Cardiac muscle cell (in vitro differentiated cells and primary cell): ENCODE results near the gene ANO1. TPM values are rescaled to one million over a fixed set of nuclear protein-coding genes. Genes with fewer than 3 reads are reported as not detected.
A peak's percentile ranks its signal among the peaks of the same experiment; 100 is the strongest.

Experiments used
- DNase-seq, 2 donors: peaks; one replicate each; pipeline versions ENCODE4 v3.0.0 to v3.0.0-alpha.2; 2010 to 2017; ENCODE audit warnings: low read depth in 1 of 2, low spot score in 1 of 2
- H3K27ac ChIP-seq: fragments of 200-600 bp; sonication (generic); 2 replicates; pipeline ENCODE4 v1.5.1; 2016
- H3K27me3 ChIP-seq: fragments of 200-600 bp; sonication (generic); 2 replicates; pipeline ENCODE4 v1.6.0; 2016; ENCODE audit warnings: control low read depth
- H3K36me3 ChIP-seq: fragments of 200-600 bp; sonication (generic); 2 replicates; pipeline ENCODE4 v1.5.1; 2016; ENCODE audit warnings: control low read depth
- H3K4me1 ChIP-seq: fragments of 200-600 bp; sonication (generic); 2 replicates; pipeline ENCODE4 v1.8.1; 2017; ENCODE audit warnings: low read depth, mild to moderate bottlenecking, mixed run types
- H3K4me3 ChIP-seq: fragments of 200-600 bp; sonication (generic); 2 replicates; pipeline ENCODE4 v1.5.1; 2016; ENCODE audit warnings: mild to moderate bottlenecking
- H3K9me3 ChIP-seq: fragments of 200-600 bp; sonication (generic); 2 replicates; pipeline ENCODE4 v1.5.1; 2017; ENCODE audit warnings: low read depth, mild to moderate bottlenecking, control low read depth
- polyA plus RNA-seq: library from polyadenylated mRNA; unstranded; fragments of >200 nt; fragmentation: Nextera tagmentation; extraction: Ambion mirVana; gene quantifications from 2 replicates; pipeline ENCODE4 v1.2.1, GENCODE V29; 2016
- total RNA-seq: library from RNA; depleted of rRNA; stranded (reverse); fragments of >200 nt; gene quantifications from 2 replicates; pipeline ENCODE4 v1.2.3, GENCODE V29; 2016
- TF ChIP-seq, protein P1 (sequence below): IDR thresholded peaks from 2 replicates; pipeline ENCODE4 v1.5.1; 2012; ENCODE audit warnings: low read depth, mild to moderate bottlenecking, low read length

Gene ANO1
- total and polyA plus RNA-seq, 2 experiments from 2014 or later, result 0.09 to 0.86 TPM

DNA sequence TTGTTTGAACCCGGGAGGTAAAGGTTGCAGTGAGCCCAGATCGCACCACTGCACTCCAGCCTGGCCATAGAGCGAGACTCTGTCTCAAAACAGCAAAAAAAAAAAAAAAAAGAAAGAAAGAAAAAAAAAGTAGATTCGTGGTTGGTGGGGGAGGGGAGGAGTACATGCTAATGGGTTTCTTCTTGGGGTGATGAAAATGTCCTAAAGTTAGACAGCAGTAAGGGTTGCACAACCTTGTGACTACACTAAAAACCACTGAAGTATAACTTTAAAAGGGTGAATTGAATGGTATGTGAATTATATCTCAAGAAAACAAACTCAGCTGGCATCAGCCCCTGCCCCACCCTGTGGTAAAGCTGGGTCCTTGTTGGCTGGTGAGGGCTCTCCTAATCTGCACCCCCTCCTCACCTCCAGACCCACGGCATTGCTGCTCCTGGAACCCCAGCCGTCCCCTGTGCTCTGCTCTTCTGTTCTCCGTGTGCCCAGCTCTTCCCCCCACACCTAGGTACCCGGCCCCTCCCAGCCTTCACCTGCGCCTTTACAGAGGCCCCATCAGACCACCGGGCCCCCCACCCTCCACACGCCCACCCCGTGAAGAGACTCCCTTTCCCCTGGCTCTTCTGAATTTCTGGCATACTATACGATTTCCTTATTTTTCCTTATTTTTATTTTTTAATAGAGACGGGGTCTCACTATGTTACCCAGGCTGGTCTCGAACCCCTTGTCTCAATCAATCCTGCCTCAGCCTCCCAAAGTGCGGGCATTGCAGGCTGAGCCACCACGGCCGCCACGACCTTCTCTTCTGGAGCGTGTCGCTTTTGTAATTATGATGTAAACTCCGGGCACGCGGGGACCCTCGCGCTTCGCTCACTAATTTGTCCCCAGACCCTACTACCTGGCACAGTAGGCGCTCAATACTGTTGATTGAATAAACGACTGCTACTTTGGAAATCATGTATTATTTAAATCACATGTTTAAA is 124.1 kb downstream of the ANO1 start:
- TF ChIP-seq, protein P1, sequence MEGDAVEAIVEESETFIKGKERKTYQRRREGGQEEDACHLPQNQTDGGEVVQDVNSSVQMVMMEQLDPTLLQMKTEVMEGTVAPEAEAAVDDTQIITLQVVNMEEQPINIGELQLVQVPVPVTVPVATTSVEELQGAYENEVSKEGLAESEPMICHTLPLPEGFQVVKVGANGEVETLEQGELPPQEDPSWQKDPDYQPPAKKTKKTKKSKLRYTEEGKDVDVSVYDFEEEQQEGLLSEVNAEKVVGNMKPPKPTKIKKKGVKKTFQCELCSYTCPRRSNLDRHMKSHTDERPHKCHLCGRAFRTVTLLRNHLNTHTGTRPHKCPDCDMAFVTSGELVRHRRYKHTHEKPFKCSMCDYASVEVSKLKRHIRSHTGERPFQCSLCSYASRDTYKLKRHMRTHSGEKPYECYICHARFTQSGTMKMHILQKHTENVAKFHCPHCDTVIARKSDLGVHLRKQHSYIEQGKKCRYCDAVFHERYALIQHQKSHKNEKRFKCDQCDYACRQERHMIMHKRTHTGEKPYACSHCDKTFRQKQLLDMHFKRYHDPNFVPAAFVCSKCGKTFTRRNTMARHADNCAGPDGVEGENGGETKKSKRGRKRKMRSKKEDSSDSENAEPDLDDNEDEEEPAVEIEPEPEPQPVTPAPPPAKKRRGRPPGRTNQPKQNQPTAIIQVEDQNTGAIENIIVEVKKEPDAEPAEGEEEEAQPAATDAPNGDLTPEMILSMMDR, result no peak
- Histone ChIP-seq H3K27me3 (no peaks in the 10 kb centered on the region), H3K4me3 (peak overlapping the region; percentile 80), H3K4me1 (peaks cover 12% of the 10 kb centered on the region), H3K36me3 (no peaks in the 10 kb centered on the region), H3K27ac (no peak overlapping the region), H3K9me3 (no peaks in the 10 kb centered on the region)
- peak in 1 of 2 donors; percentile 74 for DNase-seq

GRCh38 chr11:70202920-70203750 is 125.0 kb downstream of the ANO1 start, which contains the start of gene FADD:
Gene FADD, plus strand, starts transcription at chr11:70203296. Its CDS starts 164 bp downstream, at chr11:70203460.
- Histone ChIP-seq H3K27me3 (no peaks in the 10 kb centered on the region), H3K36me3 (no peaks in the 10 kb centered on the region), H3K4me1 (peaks cover 14% of the 10 kb centered on the region), H3K27ac (peak within 1 kb of the TSS; percentile 90), H3K9me3 (no peaks in the 10 kb centered on the region), H3K4me3 (peak within 1 kb of the TSS; percentile 80)
- DNase-seq, result peak; percentile 94 to 95
- TF ChIP-seq, protein P1, result no peak

DNA sequence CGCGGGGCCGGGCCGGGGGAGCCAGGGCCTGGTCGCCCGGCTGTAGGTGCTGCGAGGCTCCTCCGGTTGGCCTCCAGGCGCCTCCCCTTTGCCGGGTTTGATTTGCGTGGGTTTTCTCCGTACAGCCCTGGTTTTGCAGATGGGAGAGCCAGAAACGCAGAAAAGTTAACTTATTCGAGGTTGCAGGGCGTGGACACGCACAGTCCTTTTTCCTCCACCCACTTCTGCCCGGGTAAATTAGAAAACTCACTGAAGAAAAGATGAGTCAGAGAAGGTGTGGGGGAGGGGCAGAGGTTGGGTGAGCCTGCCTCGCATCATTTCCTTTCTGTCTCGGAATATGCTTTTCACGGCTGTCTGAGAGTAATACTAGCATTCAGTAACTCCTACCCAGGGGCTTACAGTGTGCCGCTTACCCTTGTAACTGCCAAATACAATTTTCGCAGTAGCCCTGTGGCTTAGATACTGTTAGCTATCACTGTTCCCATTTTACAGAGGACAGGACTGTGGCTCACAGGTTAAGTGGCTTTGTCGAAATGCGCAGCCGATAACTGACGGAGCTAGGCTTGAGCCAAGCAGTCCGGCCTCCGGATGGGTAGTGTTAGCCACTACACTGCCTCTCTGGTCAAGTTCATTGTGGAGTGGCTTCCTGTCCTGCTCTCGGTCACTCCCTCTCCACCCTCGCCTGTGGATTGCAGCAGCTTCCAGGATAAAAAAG is 125.8 kb downstream of the ANO1 start:
- Histone ChIP-seq H3K4me3 (peak overlapping the region; percentile 80), H3K36me3 (no peaks in the 10 kb centered on the region), H3K9me3 (no peaks in the 10 kb centered on the region), H3K27me3 (no peaks in the 10 kb centered on the region), H3K4me1 (peaks cover 14% of the 10 kb centered on the region), H3K27ac (peak overlapping the region; percentile 90)
- peak; percentile 42 to 88 for DNase-seq
- TF ChIP-seq, protein P1, result no peak

GRCh38 chr11:70204466-70204799 is 126.3 kb downstream of the ANO1 start:
- H3K4me3 ChIP-seq, result peak overlapping the region; percentile 80
- no peaks in the 10 kb centered on the region for H3K36me3 ChIP-seq
- TF ChIP-seq, protein P1, result no peak
- no peaks in the 10 kb centered on the region for H3K9me3 ChIP-seq
- H3K27me3 ChIP-seq, result no peaks in the 10 kb centered on the region
- H3K27ac ChIP-seq, result peak overlapping the region; percentile 90
- peaks cover 14% of the 10 kb centered on the region for H3K4me1 ChIP-seq
- no peak for DNase-seq
